Peyer's patch (tissue), 4 donors: Measurements from ENCODE around the gene PTPRE. TPM values are rescaled to one million over a fixed set of nuclear protein-coding genes. Genes with fewer than 3 reads are reported as not detected.

Experiments used
- DNase-seq, 3 donors: peaks; one replicate each; pipeline ENCODE4 v3.0.0-alpha.2; 2017 to 2019
- H3K27ac ChIP-seq, 4 donors: fragments of 200-600 bp; sonication (generic); one replicate each; pipeline ENCODE4 v1.5.1; 2016 to 2019
- H3K27me3 ChIP-seq, 2 donors: fragments of 200-600 bp; sonication (generic); one replicate each; pipeline ENCODE4 v1.5.1; 2019
- H3K36me3 ChIP-seq, 3 donors: fragments of 200-600 bp; sonication (generic); one replicate each; pipeline ENCODE4 v1.5.1; 2016 to 2019
- H3K4me1 ChIP-seq, 4 donors: fragments of 200-600 bp; sonication (generic); one replicate each; pipeline ENCODE4 v1.5.1; 2016 to 2019
- H3K4me3 ChIP-seq, 4 donors: fragments of 200-600 bp; sonication (generic); 1 replicate in 3 of 4; 2 replicates in 1 of 4; pipeline ENCODE4 v1.5.1; 2016 to 2019; ENCODE audit warnings: mild to moderate bottlenecking in 1 of 4
- H3K9me3 ChIP-seq, 4 donors: fragments of 200-600 bp; sonication (generic); one replicate each; pipeline ENCODE4 v1.5.1; 2016 to 2019; ENCODE audit warnings: mild to moderate bottlenecking in 1 of 4
- POLR2A ChIP-seq, 2 donors: fragments of 450-650 bp; IDR thresholded peaks; one replicate each; pipeline ENCODE4 v1.5.1; 2017; ENCODE audit warnings: antibody characterized with exemption in 2 of 2, mild to moderate bottlenecking in 2 of 2, moderate library complexity in 2 of 2
- total RNA-seq, 4 donors: library from RNA; depleted of rRNA; stranded (reverse); fragments of >200 nt; gene quantifications; one replicate each; pipeline ENCODE4 v1.1.0, GENCODE V29; 2016
- TF ChIP-seq, protein P1 (sequence below), 6 experiments: fragments of 450-650 bp in 4 of 6; fragments of 200-600 bp in 2 of 6; sonication (generic) in 1 of 6; IDR thresholded peaks; one replicate each; pipeline ENCODE4 v1.5.1; 2017 to 2019; ENCODE audit warnings: antibody characterized with exemption in 6 of 6, mild to moderate bottlenecking in 3 of 6, moderate library complexity in 1 of 6

The PTPRE gene
- total RNA-seq, 4 donors from 2014 or later = 24.0 to 48.7 (median 35.4) TPM

DNA sequence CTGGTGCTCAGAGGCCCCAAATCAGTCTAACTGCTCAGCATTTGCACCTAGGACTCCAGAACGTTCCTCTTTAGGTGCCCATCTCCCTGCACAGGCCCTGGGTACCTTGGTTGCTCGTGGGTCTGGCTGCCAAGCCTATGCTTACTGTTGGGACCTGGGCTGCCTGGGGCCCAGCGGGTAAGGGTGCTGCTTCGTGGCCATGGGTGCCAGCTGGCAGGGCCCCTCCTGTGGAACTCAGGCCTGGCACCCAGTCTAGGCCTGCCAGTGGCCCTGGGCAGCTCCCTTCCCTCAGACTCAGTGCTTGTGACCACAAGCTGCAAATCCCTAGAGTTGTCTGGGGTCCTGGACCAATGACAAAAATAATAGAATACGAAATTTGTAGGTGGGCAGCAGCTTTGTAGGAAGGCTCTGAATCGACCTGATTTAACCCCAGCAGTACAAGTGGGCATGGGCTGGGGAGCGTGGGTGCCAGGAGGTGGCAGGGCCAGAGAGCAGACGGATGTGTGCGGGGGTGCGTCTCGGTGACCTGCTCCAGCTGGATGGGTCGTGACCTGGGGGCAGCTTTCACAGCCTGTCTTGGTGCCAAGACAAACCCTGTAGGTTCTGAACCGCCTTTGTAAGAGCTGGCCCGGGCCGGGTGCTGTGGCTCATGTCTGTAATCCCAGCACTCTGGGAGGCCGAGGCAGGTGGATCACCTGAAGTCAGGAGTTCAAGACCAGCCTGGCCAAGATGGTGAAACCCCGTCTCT lies 149.6 kb downstream of the PTPRE start:
- H3K4me3 ChIP-seq = no peak overlapping the region
- TF ChIP-seq POLR2A (IDR thresholded peaks at IDR 0.05) = no peak
- TF ChIP-seq, protein P1, sequence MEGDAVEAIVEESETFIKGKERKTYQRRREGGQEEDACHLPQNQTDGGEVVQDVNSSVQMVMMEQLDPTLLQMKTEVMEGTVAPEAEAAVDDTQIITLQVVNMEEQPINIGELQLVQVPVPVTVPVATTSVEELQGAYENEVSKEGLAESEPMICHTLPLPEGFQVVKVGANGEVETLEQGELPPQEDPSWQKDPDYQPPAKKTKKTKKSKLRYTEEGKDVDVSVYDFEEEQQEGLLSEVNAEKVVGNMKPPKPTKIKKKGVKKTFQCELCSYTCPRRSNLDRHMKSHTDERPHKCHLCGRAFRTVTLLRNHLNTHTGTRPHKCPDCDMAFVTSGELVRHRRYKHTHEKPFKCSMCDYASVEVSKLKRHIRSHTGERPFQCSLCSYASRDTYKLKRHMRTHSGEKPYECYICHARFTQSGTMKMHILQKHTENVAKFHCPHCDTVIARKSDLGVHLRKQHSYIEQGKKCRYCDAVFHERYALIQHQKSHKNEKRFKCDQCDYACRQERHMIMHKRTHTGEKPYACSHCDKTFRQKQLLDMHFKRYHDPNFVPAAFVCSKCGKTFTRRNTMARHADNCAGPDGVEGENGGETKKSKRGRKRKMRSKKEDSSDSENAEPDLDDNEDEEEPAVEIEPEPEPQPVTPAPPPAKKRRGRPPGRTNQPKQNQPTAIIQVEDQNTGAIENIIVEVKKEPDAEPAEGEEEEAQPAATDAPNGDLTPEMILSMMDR (IDR thresholded peaks at IDR 0.05) = no peak
- no peak overlapping the region for H3K27ac ChIP-seq
- DNase-seq = no peak
- H3K9me3 ChIP-seq = no peaks in the 10 kb centered on the region
- H3K4me1 ChIP-seq = peaks cover 0 to 4% (median 0%) of the 10 kb centered on the region in 4 donors
- peaks cover 0 to 54% (median 0%) of the 10 kb centered on the region in 3 donors for H3K36me3 ChIP-seq
- no peaks in the 10 kb centered on the region for H3K27me3 ChIP-seq

- TF ChIP-seq, protein P1 (IDR thresholded peaks at IDR 0.05) = no peak
- no peak for TF ChIP-seq POLR2A (IDR thresholded peaks at IDR 0.05)
These were observed 151.3 kb downstream of the PTPRE start for GRCh38 chr10:128058106-128058749.

DNA sequence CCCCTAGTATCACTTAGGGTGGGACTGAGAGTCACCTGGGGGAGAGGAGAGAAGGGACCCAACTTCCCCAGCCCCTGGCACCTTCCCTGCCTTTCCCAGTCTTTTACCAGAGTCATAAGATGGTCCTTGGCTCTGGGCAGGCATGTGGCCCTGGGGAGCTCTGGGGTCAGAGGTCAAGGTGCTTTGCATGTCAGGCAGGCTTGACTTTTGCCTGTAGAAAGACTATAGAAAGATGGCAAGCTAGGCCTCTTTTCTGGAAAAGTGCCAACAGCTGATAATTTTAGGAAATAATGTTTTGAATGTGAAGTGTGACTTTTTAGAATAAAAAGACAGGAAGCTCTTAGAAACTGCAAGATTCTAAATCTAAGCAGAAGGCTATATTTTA lies 151.8 kb downstream of the PTPRE start:
- peak in 1 of 3 donors; percentile 41 for DNase-seq
- Histone ChIP-seq H3K36me3 (peaks cover 0 to 45% (median 0%) of the 10 kb centered on the region in 3 donors), H3K4me1 (peaks cover 0 to 10% (median 7%) of the 10 kb centered on the region in 4 donors), H3K27me3 (no peaks in the 10 kb centered on the region), H3K4me3 (no peak overlapping the region), H3K27ac (no peak overlapping the region), H3K9me3 (no peaks in the 10 kb centered on the region)
- TF ChIP-seq, protein P1 (IDR thresholded peaks at IDR 0.05) = no peak
- no peak for TF ChIP-seq POLR2A (IDR thresholded peaks at IDR 0.05)

More at GRCh38 chr10:128058106-128058749, 151.3 kb downstream of the PTPRE start:
- Histone ChIP-seq H3K36me3 (peaks cover 0 to 48% (median 0%) of the 10 kb centered on the region in 3 donors), H3K4me3 (no peak overlapping the region), H3K4me1 (peaks cover 0 to 6% (median 4%) of the 10 kb centered on the region in 4 donors), H3K27me3 (no peaks in the 10 kb centered on the region), H3K9me3 (no peaks in the 10 kb centered on the region), H3K27ac (no peak overlapping the region)
- peak in 1 of 3 donors; percentile 35 for DNase-seq

DNA sequence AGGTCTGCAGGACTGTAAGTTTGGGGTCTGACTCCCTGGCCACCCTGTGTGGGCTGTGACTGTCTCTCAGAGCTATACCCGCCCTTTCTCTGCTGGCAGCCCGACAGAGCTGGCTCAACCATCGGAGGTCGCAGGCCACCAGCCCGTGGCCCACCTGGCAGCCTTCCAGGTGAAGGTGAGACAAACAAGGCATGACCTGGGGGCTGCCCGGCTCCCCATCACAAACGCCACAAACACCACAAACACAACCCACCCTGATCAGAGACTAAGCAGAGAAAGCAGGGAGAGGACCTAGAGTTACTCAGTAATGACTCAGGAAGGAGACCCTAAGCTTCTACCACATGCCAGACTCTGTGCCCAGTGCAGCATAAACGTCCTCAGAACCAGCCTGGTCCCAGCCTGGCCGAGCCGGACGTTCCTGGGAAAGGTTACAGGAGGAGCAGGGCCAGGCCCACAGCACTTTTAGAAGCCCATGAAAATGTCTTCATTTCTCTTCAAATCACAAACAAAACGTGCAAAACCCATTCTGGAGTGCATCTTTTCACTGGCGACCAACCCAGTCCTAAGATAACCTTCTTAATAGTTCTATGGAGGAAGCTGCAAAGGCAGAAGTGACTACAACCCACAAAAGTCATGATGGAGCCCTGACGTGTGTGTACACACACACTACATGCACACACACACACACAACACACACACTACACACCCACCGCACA lies 152.5 kb downstream of the PTPRE start:
- H3K4me3 ChIP-seq = no peak overlapping the region
- no peaks in the 10 kb centered on the region for H3K9me3 ChIP-seq
- no peaks in the 10 kb centered on the region for H3K27me3 ChIP-seq
- DNase-seq = peak in 1 of 3 donors; percentile 43
- peak overlapping the region in 1 of 4 donors; percentile 12 for H3K27ac ChIP-seq
- TF ChIP-seq, protein P1 (IDR thresholded peaks at IDR 0.05) = no peak
- no peak for TF ChIP-seq POLR2A (IDR thresholded peaks at IDR 0.05)
- H3K36me3 ChIP-seq = peaks cover 0 to 51% (median 0%) of the 10 kb centered on the region in 3 donors
- H3K4me1 ChIP-seq = peaks cover 3 to 17% (median 14%) of the 10 kb centered on the region in 4 donors

DNA sequence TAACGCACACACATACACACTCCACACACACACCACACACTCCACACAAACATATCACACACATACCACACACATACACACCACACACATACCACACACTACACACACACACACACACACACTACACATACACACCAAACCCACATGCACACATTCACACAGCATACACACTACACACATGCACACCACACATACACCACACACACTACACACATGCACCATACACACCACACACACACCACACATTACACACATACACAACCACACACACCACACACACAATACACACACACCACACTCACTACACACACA lies 153.0 kb downstream of the PTPRE start:
- H3K4me1 ChIP-seq = peaks cover 3 to 18% (median 18%) of the 10 kb centered on the region in 4 donors
- peak overlapping the region in 1 of 4 donors; percentile 12 for H3K27ac ChIP-seq
- H3K4me3 ChIP-seq = no peak overlapping the region
- no peaks in the 10 kb centered on the region for H3K9me3 ChIP-seq
- no peaks in the 10 kb centered on the region for H3K27me3 ChIP-seq
- TF ChIP-seq POLR2A (IDR thresholded peaks at IDR 0.05) = no peak
- TF ChIP-seq, protein P1 (IDR thresholded peaks at IDR 0.05) = no peak
- H3K36me3 ChIP-seq = peaks cover 0 to 53% (median 0%) of the 10 kb centered on the region in 3 donors
- no peak for DNase-seq
